IPS-NIHi7 (cell line): ENCODE data around the gene C5orf15.
"Not testable (repeated sequence)": the region's sequence is repeated elsewhere in the genome, so short reads cannot be mapped to it uniquely, and the experiment has no call there.

ENCODE experiments used
- DNase-seq: peaks from one replicate; pipeline ENCODE4 v3.0.0; 2012; ENCODE audit warnings: mixed read lengths; ENCODE audit errors: extremely low spot score

Gene C5orf15

DNA sequence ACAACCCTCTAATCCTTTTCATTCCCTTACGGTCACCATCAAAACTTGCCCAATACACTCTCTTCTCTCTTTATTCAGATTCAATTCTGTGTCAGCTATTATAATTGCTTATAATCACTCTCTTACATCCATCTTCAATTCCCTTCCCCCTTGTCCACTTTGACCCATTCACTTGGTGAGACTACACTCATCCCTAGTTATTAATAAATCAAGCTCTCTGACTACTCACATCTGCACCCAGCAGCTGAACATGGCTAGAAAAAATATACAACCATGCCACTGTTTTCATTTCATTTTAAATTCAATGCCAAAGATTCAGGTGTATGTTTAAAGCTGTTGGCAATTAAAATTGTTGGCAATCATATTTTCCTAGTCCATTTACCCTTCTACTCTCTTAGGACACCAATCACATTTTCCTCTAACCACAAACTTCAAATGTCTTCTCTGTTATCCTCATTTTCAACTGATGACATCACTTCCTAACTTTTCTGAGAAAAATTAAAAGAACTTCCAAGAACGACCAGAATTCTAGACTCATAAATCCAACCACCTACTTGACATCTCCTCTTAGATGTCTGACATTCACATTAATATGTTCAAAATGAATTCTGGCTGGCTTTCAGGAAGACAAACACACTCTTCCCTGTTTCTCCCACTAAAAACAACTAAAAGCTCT lies 5.5 kb downstream of the C5orf15 start:
- DNase-seq = no peak

DNA sequence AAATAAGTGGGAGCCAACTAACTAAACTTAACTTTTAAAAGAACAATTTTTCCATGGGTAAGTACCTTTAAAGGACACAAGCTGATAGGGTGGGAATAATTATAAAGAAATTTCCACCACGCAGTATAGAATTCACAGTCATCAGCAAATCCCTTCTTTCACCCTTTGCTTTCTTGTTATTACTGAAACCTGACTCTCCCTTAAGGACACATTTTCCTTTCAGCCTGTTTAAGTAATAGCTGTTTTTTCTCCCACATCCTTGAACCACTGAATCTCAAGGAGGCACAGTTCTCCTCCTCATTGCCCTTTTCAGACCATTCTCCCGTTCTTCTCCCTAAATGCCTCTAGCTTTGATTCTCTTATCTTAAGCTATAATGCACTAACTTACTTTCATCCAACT lies 6.3 kb downstream of the C5orf15 start:
- DNase-seq = no peak

DNA sequence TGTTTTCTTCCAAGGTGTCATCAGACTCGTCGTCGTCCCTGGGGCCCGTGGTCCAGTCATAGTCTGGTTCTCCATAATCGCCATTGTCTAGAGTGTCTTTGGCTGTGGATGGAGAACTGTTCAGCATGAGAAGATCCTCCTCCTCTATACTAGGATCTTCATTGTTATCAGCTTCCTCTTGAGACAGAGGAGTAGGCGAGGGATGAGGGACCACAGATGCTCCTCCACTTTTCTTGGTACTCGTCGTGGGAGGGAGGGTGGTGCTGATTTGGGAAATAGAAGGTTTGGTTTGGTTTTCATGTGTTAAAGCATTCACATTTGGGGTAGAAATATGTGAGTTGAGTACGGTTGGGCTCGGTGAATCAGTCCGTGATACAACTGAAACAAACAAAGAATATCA lies 8.8 kb downstream of the C5orf15 start:
- no peak for DNase-seq

DNA sequence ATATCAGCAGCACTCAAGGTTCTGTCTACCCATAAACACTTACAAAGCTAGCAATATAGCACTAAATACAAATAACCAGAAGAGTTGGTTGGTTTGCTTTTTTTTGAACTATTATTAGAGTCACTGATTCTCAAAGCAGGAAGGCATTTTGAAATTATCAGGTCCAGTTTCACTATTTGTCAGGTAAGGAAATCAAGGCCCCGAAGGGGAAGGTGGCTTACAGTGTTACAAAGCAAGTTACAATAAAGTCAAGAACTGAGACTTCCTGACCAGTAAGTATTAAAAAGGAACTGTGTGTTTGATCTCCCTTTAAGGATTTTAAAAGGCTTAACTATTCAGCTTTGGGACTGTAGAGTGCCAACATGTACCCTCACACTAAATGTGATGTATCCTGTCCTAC lies 10.8 kb downstream of the C5orf15 start:
- DNase-seq = no peak

DNA sequence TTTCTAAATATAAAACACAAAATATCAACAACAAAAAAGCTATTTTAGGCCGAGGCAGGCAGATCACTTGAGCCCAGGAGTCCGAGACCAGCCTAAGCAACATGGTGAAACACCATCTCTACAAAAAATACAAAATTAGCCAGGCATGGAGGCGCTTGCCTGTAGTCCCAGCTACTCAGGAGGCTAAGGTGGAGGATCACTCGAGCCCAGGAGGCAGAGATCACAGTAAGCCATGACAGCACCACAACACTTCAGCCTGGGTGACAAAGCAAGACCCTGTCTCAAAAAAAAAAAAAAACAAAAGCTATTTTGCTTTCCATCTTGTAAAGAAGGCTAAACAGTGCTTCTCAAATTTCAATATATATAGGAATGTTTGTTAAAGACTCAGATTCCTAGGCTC lies 11.3 kb downstream of the C5orf15 start:
- no peak for DNase-seq

DNA sequence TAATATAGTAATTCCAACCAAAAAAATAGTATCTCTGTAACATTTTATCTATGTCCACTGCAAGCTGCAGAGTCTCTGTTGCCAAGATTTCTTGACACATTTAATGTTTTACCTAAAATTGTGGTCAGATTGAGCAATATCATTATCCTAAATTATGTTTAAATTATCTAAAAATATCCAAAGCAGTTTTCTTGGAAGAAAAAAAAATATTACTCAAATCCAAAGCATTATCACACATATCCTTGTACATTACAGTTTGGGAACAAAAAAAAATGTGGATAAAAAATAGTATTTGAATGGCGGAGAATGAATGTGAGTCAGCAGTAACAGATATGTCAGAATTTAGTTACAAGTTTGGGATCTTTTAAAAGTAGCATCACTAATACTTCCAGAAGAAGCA lies 12.2 kb downstream of the C5orf15 start:
- DNase-seq = not testable (repeated sequence)

DNA sequence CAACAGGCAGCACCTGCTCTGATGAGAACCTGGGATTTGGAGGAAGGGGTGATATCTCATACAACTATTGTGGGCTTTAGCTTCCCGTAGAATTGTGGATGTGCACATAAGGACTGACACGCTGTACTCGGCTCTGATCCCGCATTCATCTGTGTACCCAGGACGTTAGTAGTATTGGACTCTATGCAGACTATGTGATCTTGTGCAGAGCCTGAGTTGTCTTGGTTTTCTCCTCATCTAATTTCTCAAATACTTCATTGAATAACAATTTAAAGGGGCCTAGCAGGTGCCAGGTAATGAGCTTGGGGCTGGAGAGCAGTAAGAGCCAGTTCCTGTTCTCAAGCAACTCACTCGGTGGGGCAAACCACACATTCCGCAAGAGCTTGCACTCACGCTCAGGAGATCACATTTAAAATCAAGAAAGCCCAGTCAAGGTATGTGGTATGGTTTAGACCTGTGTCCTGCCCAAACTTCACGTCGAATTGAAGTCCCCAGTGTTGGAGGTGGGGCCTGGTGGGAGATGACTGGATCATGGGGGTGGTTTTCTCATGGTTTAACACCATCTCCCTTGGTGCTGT lies 14.8 kb downstream of the C5orf15 start:
- DNase-seq = no peak

DNA sequence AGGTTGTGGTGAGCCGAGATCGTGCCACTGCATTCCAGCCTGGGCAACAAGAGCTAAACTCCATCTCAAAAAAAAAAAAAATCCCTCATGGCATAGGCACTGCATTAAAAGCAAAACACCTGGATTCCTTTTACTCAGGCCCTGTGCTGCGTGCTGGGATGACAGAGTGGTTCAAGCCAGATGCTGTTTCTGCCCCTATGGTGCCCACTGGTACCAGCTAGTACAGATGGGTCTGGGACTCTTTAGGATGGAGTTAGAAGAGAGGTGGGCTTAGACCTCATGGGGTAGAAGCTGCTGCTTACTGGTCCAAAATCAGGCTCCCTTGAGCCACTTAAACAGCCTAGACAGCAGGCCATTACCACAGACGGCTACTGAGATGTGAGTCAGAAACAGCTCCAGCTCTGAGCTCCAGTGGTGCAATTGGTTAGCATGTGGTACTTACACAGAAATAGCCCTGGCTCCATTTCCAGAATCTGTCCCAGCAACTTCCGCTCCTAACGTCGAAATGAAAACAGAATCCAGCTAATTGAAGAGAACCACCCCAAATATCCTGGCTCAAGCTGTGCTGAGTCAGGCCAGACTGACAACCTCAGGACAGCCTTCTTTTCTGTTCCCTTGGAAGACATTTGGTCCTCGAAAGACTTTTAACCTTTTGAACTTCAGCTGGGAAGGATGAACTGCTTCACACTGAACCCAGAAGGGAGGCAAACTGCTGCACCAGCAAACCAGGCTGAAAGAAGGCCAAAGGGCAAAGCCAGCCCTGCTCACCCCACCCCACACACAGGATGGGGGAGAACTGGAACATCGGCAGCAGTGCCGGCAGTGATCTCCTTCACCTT lies 15.5 kb downstream of the C5orf15 start:
- DNase-seq = no peak

DNA sequence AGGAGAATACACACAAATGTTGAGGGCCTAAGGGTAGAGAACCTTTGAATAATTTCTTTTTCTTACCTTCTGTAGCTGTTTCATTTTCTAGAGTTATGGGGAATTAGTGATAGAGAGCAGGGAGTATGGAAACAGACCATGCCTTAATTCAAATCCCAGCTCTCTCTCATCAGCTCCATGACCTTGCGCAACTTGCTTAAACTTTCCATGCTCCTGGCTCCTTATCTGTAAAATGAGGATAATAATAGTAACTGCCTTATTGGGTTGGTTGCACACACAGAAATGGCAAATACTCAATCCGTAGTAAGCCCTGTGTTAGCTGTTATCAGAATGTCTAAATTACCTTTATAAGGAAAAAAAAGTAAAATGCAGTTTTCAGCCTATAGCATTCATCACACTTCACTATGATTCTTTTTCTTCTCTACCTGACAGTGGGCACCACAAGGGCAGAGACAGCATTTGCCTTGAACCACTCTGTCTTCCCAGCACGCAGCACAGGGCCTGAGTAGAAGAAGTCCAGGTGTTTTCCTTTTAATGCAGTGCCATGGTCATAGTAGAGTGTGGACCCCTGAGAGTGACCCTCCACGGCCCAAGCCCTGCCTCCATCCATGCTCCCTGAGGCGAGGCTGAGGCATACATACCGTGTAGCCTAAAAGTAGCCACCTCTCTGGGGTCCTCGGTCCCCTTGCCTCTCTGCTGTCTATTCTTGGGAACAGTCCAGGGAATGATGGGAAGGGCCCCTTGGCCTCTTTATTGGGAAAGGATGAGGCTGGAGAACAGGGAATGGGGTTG lies 17.4 kb downstream of the C5orf15 start:
- no peak for DNase-seq

DNA sequence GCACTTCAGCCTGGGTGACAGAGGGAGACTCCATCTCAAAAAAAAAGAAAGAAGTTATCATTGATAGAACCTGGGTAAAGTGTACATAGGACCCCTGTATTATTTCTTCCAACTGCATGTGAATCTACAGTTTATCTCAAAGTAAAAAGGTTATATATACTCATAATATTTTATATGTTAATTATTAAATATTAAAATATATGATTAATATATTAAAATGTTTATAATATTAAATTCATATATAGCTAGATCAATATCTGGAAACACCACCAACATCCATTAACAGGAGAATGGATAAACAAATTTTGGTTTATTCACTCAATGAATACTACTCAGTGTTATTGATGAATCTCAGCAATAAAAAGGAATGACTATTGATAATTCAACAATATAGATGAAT lies 19.7 kb downstream of the C5orf15 start:
- no peak for DNase-seq

DNA sequence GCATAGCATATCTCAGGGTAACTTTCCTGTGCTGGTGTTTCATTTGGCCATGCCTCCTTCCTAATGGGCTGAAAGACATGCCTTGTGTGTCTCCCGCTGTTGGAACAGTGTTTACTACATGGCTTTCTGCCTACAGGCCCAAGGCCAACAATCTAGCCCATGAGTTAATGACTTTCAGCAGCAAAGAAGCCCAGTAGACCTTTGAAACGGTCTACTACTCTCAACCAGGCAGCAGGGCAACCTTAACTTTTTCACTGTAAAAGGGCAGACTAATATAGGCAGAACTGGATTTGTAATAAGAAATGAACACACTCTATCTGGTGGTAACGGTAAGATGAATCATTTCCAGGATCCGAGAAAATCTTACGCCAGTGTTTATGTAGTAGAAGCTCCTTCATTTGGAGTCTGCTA lies 21.0 kb downstream of the C5orf15 start:
- DNase-seq = no peak

DNA sequence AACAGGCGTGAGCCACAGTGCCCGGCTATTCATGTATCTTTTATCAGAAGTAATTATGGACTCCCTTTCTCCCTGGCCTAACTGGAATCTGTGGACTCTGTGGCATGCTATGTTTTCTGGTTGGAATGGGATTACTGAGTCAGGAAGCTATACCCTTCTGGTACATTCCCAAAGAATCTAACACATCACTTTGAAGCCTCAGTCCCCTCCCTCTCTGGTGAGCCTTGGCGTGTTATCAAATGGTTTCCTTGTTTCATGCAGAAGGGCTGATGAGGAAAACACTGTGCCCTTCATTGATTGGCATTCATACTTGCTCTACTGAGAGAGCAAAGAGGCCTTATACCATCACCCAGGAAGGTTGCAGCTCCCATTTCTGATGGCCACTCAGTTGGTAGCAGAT lies 22.9 kb downstream of the C5orf15 start:
- no peak for DNase-seq

DNA sequence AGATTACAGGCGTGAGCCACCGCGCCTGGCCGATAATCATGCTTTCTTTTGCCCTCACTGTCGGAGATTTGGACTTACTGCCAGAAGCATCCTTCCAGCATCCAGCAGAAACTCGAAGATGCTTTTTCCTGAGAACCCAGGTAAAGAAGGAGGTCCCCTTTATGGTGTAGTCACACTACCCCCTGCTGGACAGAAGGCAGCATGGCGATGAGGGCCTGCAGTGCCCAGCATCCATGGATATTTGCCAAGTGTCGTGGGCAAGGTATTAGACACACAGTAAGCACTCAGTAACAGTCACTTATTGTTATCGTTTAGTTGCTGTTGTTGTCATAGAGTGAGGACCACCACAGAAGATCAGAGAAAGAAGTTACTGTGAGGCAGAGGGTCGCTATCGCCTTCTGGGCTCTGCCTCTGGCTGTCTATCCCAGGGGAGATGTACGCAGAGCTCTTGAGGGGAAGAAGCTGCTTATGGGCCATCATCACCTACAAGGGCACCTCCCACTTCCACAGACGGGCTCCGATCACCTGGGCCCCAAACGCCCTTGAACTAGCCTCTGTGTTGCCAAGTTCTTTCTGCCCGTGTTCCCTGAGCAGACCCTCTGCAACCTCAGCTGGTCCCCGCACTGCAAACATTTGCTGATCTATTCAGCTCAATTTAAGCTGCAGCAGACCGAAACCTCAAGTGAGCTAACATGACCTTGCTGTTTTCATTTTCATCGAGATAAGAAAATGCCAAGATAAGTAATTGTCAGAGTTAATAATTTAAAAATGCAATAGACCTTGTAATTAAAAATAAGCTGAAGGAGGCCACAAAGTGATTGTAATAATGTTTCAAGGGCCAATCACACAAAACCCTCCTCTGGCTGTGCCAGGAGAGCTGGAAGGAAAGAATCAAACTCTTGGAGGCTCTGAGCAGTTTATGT lies 23.9 kb downstream of the C5orf15 start:
- peak; percentile 83 for DNase-seq

DNA sequence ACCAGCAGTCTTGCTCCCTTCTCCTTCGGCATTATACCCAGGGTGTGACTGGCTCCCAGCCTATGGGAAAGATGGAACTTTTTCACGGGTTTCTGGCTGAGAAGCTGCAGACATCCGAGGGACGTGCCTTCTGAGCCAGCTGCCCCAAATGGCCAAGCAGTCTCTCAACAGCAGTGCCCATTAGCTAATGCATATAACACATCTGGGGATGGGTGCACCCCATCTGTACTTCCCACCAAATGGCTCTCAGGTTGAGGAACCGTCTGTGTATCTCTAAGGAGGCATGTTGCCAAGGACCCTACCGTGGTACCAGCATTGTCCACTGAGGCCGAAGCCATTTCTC lies 25.0 kb downstream of the C5orf15 start:
- DNase-seq = no peak

DNA sequence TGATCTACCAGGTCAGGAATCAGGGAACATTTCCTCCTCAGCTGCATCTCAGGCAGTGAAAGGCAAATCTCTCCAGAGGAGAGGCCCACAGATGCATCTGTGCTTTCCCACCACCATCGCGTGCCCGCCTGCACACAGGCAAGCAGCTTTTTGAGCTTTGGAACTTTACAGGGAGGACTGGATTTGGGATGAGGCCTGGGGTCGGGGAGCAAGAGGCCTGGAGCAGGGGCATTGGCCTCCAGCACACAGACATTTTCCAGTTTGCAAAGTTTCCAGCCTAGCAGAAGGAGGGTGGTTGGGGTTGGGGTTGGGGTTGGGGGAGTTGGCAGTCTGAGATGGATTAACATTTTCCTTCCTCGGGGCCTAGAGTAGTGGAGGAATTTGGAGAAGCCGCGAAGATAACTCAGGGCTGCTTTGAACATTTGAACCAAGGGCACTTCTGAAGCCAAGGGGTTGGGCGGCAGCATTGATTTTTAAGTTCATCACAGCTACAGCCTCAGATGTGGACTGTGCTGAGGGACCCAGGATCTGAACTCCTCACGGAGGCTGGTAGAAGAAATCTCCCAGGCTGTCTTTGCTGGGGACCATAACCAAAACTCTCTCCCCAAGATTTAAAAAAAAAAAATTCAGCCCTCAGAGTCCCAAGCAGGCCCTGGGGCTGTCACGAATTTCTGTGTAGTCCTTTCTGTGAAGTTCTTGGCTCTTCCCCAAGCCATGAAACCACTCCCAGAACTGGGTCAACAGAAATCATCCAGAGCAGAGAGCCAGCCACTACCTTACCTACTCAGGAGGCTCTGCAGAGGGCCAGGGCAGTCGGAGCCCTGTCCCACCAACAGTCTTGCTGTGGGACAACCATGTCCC lies 25.6 kb downstream of the C5orf15 start:
- DNase-seq = no peak

DNA sequence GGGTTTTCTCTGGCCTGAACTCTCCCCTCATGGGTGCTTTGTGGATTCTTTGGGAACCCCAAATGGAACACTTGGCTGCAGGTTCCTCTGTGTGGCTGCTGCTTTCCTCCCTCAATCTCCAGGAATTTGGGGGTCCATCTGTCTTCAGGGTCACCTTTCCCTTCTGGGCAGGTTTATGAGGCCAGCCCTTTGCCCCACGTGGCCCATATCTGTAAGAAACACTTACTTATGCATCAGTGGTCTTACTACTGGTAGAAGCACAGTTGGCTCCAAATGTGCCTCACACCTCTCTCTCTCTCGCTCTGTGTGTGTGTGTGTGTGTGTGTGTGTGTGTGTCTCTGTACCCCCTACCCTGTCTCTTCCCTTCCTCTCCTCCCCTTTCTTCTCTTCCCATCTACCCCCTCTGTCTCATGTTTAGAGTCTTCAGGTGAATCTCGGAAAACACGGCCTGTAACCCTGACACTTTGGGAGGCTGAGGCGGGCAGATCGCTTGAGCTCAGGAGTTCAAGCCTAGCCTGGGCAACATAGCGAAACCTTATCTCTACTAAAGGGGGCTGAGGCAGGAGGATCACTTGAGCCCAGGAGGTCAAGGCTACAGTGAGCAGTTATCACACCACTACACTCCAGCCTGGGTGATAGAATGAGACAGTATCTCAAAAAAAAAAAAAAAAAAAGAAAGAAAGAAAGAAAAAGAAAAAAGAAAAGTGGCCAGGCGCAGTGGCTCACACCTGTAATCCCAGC lies 26.8 kb downstream of the C5orf15 start:
- DNase-seq = no peak

DNA sequence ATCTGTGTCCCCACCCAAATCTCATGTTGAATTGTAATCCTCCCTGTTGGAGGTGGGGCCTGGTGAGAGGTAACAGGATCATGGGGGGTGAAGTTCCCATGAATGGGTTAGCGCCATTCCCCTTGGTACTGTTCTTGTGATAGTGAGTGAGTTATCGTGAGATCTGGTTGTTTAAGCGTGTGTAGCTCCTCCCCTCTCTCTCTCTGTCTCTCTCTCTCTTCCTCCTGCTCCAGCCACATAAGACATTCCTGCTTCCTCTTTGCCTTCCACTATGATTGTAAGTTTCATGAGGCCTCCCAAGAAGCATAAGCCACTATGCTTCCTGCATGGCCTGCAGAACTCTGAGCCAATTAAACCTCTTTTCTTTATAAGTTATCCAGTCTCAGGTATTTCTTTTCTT lies 28.8 kb downstream of the C5orf15 start:
- no peak for DNase-seq

DNA sequence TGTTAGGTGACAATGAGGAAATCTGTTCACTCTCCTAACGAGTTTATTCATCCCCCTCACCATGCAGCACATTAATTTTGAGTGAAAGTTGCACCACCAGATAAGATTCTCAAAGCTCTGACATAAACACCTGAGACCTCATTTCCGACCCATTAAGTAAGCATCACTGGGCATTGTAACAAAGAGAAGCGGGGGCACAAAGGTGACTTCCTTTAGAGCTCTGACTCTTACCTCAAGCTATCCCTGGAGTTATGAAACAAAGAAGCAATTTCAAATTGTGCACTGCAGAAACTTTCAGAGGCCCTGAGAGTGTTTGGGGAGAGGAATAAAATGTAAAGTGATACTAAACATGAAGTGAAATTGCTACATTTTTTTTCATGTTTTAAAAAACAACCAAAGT lies 29.5 kb downstream of the C5orf15 start:
- DNase-seq = no peak

DNA sequence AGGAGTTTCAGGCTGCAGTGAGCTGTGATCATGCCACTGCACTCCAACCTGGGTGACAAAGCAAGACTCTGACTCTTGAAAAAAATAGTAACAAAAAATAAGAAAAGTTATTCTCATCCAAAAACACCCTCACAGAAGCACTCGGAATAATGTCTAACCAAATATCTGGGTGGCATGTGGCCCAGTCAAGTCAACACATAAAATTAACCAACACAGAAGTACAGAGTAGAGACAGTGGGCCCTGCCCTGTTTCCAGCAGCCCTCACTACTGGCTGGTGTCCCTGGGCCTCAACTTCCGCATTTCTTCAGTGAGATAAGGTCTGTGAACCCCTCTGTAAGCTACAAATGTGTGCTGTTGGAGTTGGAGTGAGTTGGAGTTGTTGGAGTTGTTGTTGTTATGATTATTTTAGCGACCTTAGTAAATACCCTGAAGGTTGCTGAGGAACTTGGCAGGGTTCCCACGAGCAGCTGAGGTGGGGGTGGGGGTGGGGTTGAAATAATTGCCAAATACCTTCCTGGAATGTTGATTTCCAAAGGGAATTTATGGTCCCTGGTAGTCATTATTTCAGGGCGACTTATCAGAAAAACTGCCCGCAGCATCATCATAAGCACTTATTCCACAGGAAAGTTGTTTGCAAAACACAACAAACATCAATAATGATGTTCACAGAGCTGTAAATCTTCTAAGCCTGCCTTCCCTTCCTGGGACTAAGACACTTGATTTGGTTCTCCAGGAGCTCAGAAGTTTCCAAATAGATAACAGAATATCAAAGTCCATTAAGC lies 30.2 kb downstream of the C5orf15 start:
- DNase-seq = no peak
